Heart left ventricle (tissue), 13 donors: ENCODE data around the gene PCSK2.

Source experiments
- CTCF ChIP-seq, 12 donors: fragments of 200-600 bp; sonication (generic) in 4 of 12; IDR thresholded peaks; one replicate each; pipeline versions ENCODE4 v1.5.0 to v1.8.0; 2018 to 2022; ENCODE audit warnings: antibody characterized with exemption in 12 of 12, mild to moderate bottlenecking in 5 of 12
- POLR2A ChIP-seq, 2 donors: fragments of 450-650 bp; IDR thresholded peaks; one replicate each; pipeline ENCODE4 v1.6.1; 2017; ENCODE audit warnings: antibody characterized with exemption in 2 of 2, mild to moderate bottlenecking in 2 of 2, moderate library complexity in 2 of 2
- donor health status: ischemic (EF 13 %, LVEDD 7.1; RV severe dilation, severe dysfunction).
- donor health status: DM: no; HTN: yes; CAD: no.
- donor health status: DM: no; HTN: no; CAD: no.
- donor health status: ischemic (EF 25% LVEDD 6.9; RV normal size, moderate dysfunction).
- donor health status: ischemic (EF 25% LVEDD 5.7; RV mildly dilated, moderate dysfunction).
- donor health status: ischemic (EF 35%, LVEDD 5.7; RV mildly dilated, moderate dysfunction).
- donor health status: nonischemic (EF 11% LVEDD 7.7; RV severe dilation, severe dysfunction).
- donor health status: DM: yes; HTN: yes; CAD: no.
- donor health status: PGD.
- donor health status: ischemic (EF 29% LVEDD 5.4; RV normal size, mild dysfunction).
- donor health status: nonischemic (EF 23%, LVEDD 6.1; RV moderate dilation, normal function).

DNA sequence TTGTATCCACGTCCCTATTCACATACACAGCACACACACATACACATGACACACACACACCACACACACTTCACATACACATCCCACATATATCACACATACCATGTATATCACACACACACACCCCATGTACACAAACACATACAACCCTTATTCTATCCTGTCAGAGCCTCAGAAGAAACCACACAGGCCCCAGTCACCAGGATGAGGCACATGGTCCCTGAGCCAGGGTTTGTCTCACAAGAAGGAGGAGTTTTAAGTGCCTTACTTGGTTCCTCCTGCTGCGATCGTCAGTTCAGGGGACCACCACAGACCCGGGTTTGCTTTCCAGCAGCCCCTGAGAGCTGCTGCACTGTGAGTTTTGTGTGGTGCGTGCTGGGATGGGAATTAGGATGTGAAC lies 280.7 kb downstream of the PCSK2 start:
- TF ChIP-seq CTCF (IDR thresholded peaks at IDR 0.05) (no peak), POLR2A (IDR thresholded peaks at IDR 0.05) (no peak)
